Brain microvascular endothelial cell (primary cell): Measurements from ENCODE around the gene NLRP6.
A peak's percentile ranks its signal among the peaks of the same experiment; 100 is the strongest.
"Not testable (repeated sequence)": the region's sequence is repeated elsewhere in the genome, so short reads cannot be mapped to it uniquely, and the experiment has no call there.

ENCODE experiments used
- DNase-seq: peaks from one replicate; pipeline ENCODE4 v3.0.0-alpha.2; 2020
- H3K27ac ChIP-seq: fragments of 250-450 bp; sonication (Bioruptor Pico); 2 replicates; pipeline ENCODE4 v1.5.1; 2020; ENCODE audit warnings: mild to moderate bottlenecking, moderate library complexity
- H3K27me3 ChIP-seq: fragments of 250-450 bp; sonication (Bioruptor Pico); replicated peaks from 2 replicates; pipeline ENCODE4 v1.5.1; 2020; ENCODE audit warnings: mild to moderate bottlenecking
- H3K36me3 ChIP-seq: fragments of 250-450 bp; sonication (Bioruptor Pico); replicated peaks from 2 replicates; pipeline ENCODE4 v1.5.1; 2020; ENCODE audit warnings: mild to moderate bottlenecking
- H3K4me3 ChIP-seq: 2 replicates; pipeline ENCODE4 v1.5.1; 2011; ENCODE audit warnings: low read depth, mild to moderate bottlenecking, control low read depth, low read length, moderate library complexity
- in situ Hi-C: cut with HindIII; loops from 2 replicates; pipeline ENCODE4 v1.10.0; 2017; ENCODE audit warnings: low sequenced_read_pairs, low pct_ligation_motif_present
- TF ChIP-seq, protein P1 (sequence below): IDR thresholded peaks from 2 replicates; pipeline ENCODE4 v1.5.1; 2011; ENCODE audit warnings: low read depth, mild to moderate bottlenecking, moderate library complexity, low read length, control low read depth, inconsistent platforms; ENCODE audit errors: missing control alignments

Gene NLRP6

DNA sequence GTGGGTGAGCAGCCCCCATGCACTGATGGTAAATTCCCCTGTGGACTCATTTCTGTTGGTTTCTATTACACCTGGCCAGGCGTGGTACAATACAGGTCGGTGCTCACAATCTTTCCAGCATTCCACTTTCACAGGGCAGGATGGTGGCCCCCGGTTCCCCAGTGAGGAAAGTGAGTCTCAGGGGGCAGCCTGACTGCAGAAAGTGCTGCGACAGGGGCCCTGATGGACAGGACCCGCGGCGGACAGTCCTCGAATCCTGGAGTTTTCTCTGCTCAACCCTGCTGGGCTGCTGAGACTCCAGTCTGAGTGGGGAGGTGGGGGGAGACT is 7.7 kb downstream of the NLRP6 start:
- Histone ChIP-seq H3K4me3 (no peak overlapping the region), H3K36me3 (no peaks in the 10 kb centered on the region), H3K27me3 (peaks cover 26% of the 10 kb centered on the region), H3K27ac (no peak overlapping the region)
- TF ChIP-seq, protein P1, sequence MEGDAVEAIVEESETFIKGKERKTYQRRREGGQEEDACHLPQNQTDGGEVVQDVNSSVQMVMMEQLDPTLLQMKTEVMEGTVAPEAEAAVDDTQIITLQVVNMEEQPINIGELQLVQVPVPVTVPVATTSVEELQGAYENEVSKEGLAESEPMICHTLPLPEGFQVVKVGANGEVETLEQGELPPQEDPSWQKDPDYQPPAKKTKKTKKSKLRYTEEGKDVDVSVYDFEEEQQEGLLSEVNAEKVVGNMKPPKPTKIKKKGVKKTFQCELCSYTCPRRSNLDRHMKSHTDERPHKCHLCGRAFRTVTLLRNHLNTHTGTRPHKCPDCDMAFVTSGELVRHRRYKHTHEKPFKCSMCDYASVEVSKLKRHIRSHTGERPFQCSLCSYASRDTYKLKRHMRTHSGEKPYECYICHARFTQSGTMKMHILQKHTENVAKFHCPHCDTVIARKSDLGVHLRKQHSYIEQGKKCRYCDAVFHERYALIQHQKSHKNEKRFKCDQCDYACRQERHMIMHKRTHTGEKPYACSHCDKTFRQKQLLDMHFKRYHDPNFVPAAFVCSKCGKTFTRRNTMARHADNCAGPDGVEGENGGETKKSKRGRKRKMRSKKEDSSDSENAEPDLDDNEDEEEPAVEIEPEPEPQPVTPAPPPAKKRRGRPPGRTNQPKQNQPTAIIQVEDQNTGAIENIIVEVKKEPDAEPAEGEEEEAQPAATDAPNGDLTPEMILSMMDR: no peak
- in situ Hi-C loops: no loop called here
- DNase-seq: no peak

DNA sequence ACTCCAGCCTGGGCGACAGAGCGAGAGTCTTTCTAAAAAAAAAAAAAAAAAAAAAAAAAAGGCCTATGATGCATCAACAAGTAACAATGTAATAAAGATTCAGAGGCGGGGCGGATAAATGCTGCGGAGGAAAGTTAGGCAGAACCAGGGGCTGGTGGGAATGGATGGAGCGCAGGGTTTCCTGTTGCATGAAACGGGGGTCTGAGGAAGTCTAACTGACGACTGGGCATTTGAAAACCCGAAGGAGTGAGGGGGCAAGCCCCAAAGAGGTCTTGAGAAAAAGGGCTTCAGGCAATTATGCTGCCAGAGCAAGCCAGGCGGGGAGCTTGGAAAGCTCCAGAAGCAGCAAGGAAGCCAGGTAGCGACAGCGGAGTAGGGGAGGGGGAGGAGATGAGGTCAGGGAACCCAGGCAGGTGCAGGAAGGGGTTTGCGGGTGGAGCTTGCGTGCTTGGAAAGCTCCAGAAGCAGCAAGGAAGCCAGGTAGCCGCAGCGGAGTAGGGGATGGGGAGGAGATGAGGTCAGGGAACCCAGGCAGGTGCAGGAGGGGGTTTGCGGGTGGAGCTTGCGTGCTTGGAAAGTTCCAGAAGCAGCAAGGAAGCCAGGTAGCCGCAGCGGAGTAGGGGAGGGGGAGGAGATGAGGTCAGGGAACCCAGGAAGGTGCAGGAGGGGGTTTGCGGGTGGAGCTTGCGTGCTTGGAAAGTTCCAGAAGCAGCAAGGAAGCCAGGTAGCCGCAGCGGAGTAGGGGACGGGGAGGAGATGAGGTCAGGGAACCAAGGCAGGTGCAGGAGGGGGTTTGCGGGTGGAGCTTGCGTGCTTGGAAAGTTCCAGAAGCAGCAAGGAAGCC is 9.0 kb downstream of the NLRP6 start:
- H3K36me3 ChIP-seq, in situ Hi-C loops, H3K4me3 ChIP-seq, H3K27ac ChIP-seq, DNase-seq: not testable (repeated sequence)
- H3K27me3 ChIP-seq: peaks cover 12% of the 10 kb centered on the region

DNA sequence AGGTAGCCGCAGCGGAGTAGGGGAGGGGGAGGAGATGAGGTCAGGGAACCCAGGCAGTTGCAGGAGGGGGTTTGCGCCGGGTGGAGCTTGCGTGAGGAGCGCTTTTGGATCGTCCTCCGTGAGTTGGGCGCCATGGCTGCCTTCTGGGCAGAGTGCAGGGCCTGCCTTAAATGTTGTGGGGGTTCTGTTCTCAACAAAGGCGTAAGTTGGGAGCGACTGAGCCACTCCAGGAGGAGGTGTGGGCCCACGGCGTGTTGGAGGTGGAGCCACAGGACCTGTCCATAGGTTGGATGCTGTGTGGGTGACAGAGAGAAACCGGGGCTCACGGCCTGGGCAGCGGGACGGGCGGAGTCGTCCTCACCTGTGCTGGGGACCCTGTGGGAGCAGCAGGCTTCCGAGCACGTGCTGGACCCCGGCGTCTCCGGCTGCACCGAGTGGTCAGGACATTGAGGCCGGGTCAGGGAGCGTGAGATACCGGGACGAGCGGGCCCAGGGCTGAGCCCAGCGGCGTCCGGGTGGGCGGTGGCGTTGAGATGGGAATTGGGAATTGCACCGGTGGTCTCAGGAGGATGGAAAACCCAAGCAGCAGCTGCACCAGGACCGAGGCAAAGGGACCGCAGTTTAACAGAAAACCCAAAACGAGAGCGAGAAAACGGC is 9.7 kb downstream of the NLRP6 start:
- DNase-seq: no peak
- H3K4me3 ChIP-seq: peak overlapping the region; percentile 50
- no peaks in the 10 kb centered on the region for H3K36me3 ChIP-seq
- in situ Hi-C loops: no loop called here
- TF ChIP-seq, protein P1: no peak
- H3K27me3 ChIP-seq: peaks cover 5% of the 10 kb centered on the region
- H3K27ac ChIP-seq: no peak overlapping the region

DNA sequence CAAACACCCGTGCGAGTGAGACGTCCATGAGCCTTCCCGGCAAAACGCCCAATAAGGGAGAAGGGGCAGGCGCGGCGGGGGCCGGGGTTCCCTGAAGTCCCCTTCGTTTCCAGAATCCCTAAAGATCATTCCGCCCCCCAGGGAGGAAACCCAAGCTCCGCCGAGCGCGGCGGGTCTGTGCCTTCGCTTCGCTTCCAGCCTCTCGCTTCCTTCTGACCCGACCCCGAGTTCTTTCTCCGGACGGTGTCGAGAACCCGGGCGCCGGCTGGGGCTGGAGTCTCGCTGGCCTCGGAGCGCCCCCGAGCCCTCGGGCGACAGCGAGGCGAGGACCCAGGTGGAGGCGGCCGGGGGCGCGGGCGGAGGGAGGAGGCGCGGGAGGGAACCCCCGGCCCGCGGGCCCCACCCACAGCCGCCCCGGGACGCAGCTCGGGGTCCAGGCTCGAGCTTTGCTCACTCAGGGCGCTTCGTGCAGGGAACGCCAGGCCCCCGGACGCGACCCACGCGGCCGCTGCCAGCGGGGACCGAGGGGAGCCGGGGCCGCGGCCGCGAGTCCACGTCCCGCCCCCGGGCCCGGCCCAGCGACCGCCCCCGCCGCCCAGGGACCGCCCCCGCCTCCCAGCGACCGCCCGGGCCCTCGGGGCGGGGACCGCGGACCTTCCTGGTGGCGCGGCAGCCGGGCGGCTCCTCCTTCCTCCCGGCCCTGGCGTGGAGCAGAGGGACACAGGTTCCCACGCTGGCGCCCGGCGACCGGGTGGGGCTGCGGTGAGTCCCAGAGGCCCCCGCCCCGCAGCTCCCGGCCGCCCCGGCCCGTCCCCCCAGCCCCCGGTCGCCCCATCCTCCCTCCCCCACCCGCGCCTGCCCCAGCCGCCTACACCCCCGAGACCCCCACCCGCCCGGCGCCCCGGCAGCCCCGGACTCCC is 10.5 kb downstream of the NLRP6 start, which contains the start of gene PGGHG:
TSS of gene PGGHG (plus strand) at position 649 of the 920 bp plus-strand sequence. CDS start 691 bp downstream, outside the sequence.
- in situ Hi-C loops: no loop called here
- Histone ChIP-seq H3K27ac (no peak within 1 kb of the TSS), H3K27me3 (peaks cover 4% of the 10 kb centered on the region), H3K4me3 (peak within 1 kb of the TSS; percentile 50), H3K36me3 (no peaks in the 10 kb centered on the region)
- TF ChIP-seq, protein P1: no peak
- no peak for DNase-seq

DNA sequence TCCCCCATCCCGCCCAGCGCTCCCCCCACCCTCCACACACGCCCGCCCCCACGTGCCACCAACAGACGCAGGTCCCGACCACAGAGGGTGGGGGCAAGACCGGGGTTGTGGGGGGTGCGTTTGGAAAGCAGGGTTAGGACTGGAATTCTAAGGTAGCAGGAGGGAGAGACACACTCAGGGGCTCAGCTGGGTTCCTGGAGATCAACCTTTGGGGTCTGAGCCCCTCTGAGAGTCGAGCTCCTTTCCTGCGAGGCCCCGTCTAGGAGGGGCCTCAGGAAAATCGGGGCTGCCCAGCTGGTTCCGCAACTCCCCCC is 11.1 kb downstream of the NLRP6 start:
- in situ Hi-C loops: no loop called here
- Histone ChIP-seq H3K4me3 (peak overlapping the region; percentile 34), H3K27me3 (peaks cover 4% of the 10 kb centered on the region), H3K36me3 (no peaks in the 10 kb centered on the region), H3K27ac (no peak overlapping the region)
- DNase-seq: no peak
- TF ChIP-seq, protein P1: no peak
